GM18526 (cell line): ENCODE results near the gene ETV3L.

ENCODE experiments used
- POLR2A ChIP-seq: IDR thresholded peaks from 3 replicates; pipeline ENCODE4 v1.6.1; 2011; ENCODE audit not compliant: insufficient read length; ENCODE audit errors: extremely low read depth

ETV3L gene

GRCh38 chr1:157099633-157100009 lies at the start of gene ETV3L:
Gene ETV3L (minus strand): TSS chr1:157099808. CDS start chr1:157099523, 285 bp downstream.
- TF ChIP-seq POLR2A, result no peak

- TF ChIP-seq POLR2A, result no peak
Observed at GRCh38 chr1:157147906-157148700, 48.5 kb upstream of the ETV3L start.

GRCh38 chr1:157147037-157147436 lies 47.4 kb upstream of the ETV3L start:
- no peak for TF ChIP-seq POLR2A

GRCh38 chr1:157146244-157146643 lies 46.6 kb upstream of the ETV3L start:
- no peak for TF ChIP-seq POLR2A

- TF ChIP-seq POLR2A, result no peak
Observed at GRCh38 chr1:157145076-157145475, 45.5 kb upstream of the ETV3L start.

- TF ChIP-seq POLR2A, result no peak
Observed at GRCh38 chr1:157144509-157144908, 44.9 kb upstream of the ETV3L start.

GRCh38 chr1:157142765-157143423 lies 43.3 kb upstream of the ETV3L start:
- TF ChIP-seq POLR2A, result no peak

- no peak for TF ChIP-seq POLR2A
Observed at GRCh38 chr1:157142201-157142600, 42.6 kb upstream of the ETV3L start.

GRCh38 chr1:157141212-157141855 lies 41.7 kb upstream of the ETV3L start:
- TF ChIP-seq POLR2A, result no peak

- no peak for TF ChIP-seq POLR2A
Observed at GRCh38 chr1:157140063-157140588, 40.5 kb upstream of the ETV3L start.

- no peak for TF ChIP-seq POLR2A
Observed at GRCh38 chr1:157139052-157139715, 39.6 kb upstream of the ETV3L start.

GRCh38 chr1:157138220-157139051 lies 38.8 kb upstream of the ETV3L start, which contains the start of gene ETV3:
Gene ETV3 (minus strand): TSS chr1:157138395. CDS start chr1:157136352, 2,043 bp downstream.
- peak; percentile 74 for TF ChIP-seq POLR2A

- no peak for TF ChIP-seq POLR2A
Observed at GRCh38 chr1:157137408-157138219, 38.0 kb upstream of the ETV3L start.

- no peak for TF ChIP-seq POLR2A
Observed at GRCh38 chr1:157137046-157137407, 37.4 kb upstream of the ETV3L start.
